Measurements from ENCODE around the gene MRPL44. TPM values are rescaled to one million over a fixed set of nuclear protein-coding genes. Genes with fewer than 3 reads are reported as not detected.

MRPL44 gene
- total and polyA plus RNA-seq, 2 experiments from 2014 or later = 24.1 to 34.9 TPM

DNA sequence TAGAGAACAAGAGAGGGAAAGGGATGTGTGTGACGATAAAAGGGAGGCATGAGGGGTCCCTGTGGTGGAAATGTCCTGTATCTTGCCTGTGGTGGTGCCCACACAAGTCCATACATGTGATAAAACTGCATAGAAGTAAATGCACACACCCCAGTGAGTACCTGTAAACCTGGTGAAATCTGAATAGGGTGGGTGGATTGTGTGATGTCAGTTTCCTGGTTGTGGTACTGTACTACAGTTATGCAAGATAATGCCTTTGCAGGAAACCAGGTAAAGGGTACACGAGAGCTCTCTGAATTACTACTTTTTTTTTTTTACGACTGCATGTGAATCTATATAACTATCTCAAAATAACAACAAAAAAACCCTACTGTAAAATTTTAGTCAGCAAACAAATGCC, 59.7 kb downstream of the MRPL44 start:
- Histone ChIP-seq H3K4me2 (ENCODE audit: unreplicated experiment) (no peak overlapping the region), H3K9me3 (ENCODE audit: low read depth) (no peaks in the 10 kb centered on the region), H3K4me1 (ENCODE audit: insufficient read depth) (peaks cover 16% of the 10 kb centered on the region), H3K27ac (0 out of 2 replicates have a peak overlapping the region, but pooled peaks have one; percentile 59), H2AFZ (no peak overlapping the region), H3K36me3 (ENCODE audit: low read depth) (peaks cover 53% of the 10 kb centered on the region), H3K27me3 (replicated peaks; ENCODE audit: insufficient read depth) (no peaks in the 10 kb centered on the region), H4K20me1 (ENCODE audit: insufficient read depth) (peaks cover 11% of the 10 kb centered on the region; the same call in 1 of the 2 replicates), H3K9me2 (ENCODE audit: insufficient read depth) (no peaks in the 10 kb centered on the region), H3F3A (ENCODE audit: insufficient read depth) (peaks cover 83% of the 10 kb centered on the region), H3K9ac (no peak overlapping the region), H3K79me2 (ENCODE audit: insufficient read depth) (peaks cover 97% of the 10 kb centered on the region), H3K4me3 (no peak overlapping the region)
- TF ChIP-seq EZH2phosphoT487 (IDR thresholded peaks at IDR 0.05; ENCODE audit: insufficient read depth, low read depth) = no peak
- no peak for TF ChIP-seq EZH2 (IDR thresholded peaks at IDR 0.05; ENCODE audit: insufficient read depth, poor library complexity, severe bottlenecking)
- in situ Hi-C loops (cut with MboI) = no loop called here
- no peak for DNase-seq
- 48 to 53% methylated on average over 3 of the region's 3 CpGs for WGBS, 2 experiments (ENCODE audit: low coverage in 1 of 2, low lambda C conversion rate in 2 of 2, missing lambda C conversion rate in 2 of 2)

Other genes starting within 250 kb of the MRPL44 start
- 0.43 and 1.8 TPM in 2 replicates for gene AP1S3, start 119.9 kb upstream of the MRPL44 start, total RNA-seq (2014; rRNA removed; shearing (Covaris generic))
- 2.0 and 2.3 TPM in 2 replicates for gene AP1S3, start 119.9 kb upstream of the MRPL44 start, polyA plus RNA-seq (2016; fragmentation: Nextera tagmentation; extraction: Ambion mirVana)
- 76.9 and 81.2 TPM in 2 replicates for gene WDFY1, start 12.1 kb upstream of the MRPL44 start, total RNA-seq (2014; rRNA removed; shearing (Covaris generic))
- 60.6 and 65.1 TPM in 2 replicates for gene WDFY1, start 12.1 kb upstream of the MRPL44 start, polyA plus RNA-seq (2016; fragmentation: Nextera tagmentation; extraction: Ambion mirVana)
- gene SERPINE2, start 81.8 kb downstream of the MRPL44 start, total RNA-seq (2014; rRNA removed; shearing (Covaris generic)) = 1,671 and 1,864 TPM in 2 replicates
- 5,355 and 5,534 TPM in 2 replicates for gene SERPINE2, start 81.8 kb downstream of the MRPL44 start, polyA plus RNA-seq (2016; fragmentation: Nextera tagmentation; extraction: Ambion mirVana)